ENCODE data around the gene BCORL1. TPM values are rescaled to one million over a fixed set of nuclear protein-coding genes. Genes with fewer than 3 reads are reported as not detected.

The BCORL1 gene
- total and polyA plus RNA-seq, 2 of the 8 experiments (the other 6 are each of a cell fraction or from before 2014, with no cell fraction given): 1.4 to 6.2 TPM

DNA sequence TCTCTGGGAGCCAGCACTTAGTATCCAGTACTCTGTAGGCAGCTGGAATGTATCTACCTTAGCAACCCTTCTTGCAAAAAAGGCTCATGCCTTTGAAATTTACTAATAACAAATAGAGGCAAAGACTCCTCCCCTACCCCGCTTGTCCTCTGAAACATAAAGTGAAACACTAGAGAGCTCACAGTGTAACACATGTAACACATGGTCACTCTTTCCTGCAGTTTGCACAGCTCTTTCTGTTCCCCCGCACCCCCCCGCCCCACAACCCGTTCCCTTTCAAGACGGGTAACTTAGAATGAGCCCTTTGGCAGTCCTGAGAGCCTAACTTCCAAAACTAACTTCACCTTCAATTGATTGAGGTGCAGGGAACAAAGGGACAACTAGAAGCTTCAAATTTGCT lies 6.0 kb upstream of the BCORL1 start:
- no peak overlapping the region for H4K5ac ChIP-seq (ENCODE audit: insufficient read length, low read depth, low read length)
- H2AK5ac ChIP-seq (ENCODE audit: low read depth, low read length): no peak overlapping the region
- H3K4ac ChIP-seq (replicated peaks; ENCODE audit: insufficient read length, low read depth, low read length): no peak overlapping the region
- H3K23ac ChIP-seq (ENCODE audit: insufficient read length): no peak overlapping the region
- no peak overlapping the region for H4K8ac ChIP-seq (ENCODE audit: extremely low read depth, insufficient read depth, low read length)
- no peak overlapping the region for H3K27ac ChIP-seq (ENCODE audit: low read depth, low read length)
- no peaks in the 10 kb centered on the region; the same call in 1 of the 2 replicates for H3K23me2 ChIP-seq (ENCODE audit: low read depth, low read length)
- H2BK120ac ChIP-seq (replicated peaks; ENCODE audit: low read depth, low read length): no peak overlapping the region
- 89% methylated on average over 1 of the region's 5 CpGs; no CpG with 5 or more reads in 1 of the 2 experiments for WGBS, 2 experiments (ENCODE audit: extremely low coverage in 1 of 2, insufficient coverage in 1 of 2, insufficient read length in 1 of 2, insufficient replicate concordance in 2 of 2, low coverage in 1 of 2, low lambda C conversion rate in 2 of 2, missing lambda C conversion rate in 1 of 2)
- no peak overlapping the region for H2BK20ac ChIP-seq (ENCODE audit: low read length)
- H3K9ac ChIP-seq (replicated peaks in 1 of 4; ENCODE audit: extremely low read depth in 1 of 4, low read depth in 3 of 4, low read length in 3 of 4): no peak overlapping the region
- H2BK15ac ChIP-seq (ENCODE audit: low read length): no peak overlapping the region
- no peak overlapping the region for H4K91ac ChIP-seq (replicated peaks; ENCODE audit: insufficient read length, low read length)
- H3K56ac ChIP-seq (replicated peaks; ENCODE audit: insufficient read length, low read depth, low read length): no peak overlapping the region
- no peak overlapping the region for H2AFZ ChIP-seq (ENCODE audit: low read length)
- no peaks in the 10 kb centered on the region for H3K36me3 ChIP-seq (ENCODE audit: control insufficient read depth in 2 of 4, insufficient read depth in 4 of 4, low read length in 3 of 4)
- peaks cover 4 to 33% (median 27%) of the 10 kb centered on the region in 4 experiments for H3K27me3 ChIP-seq (replicated peaks in 1 of 4; ENCODE audit: control insufficient read depth in 3 of 4, extremely low read depth in 1 of 4, insufficient read depth in 3 of 4, low read length in 3 of 4)
- H3K4me3 ChIP-seq (ENCODE audit: extremely low read depth in 1 of 4, insufficient read depth in 2 of 4, low read depth in 3 of 4, low read length in 4 of 4): no peak overlapping the region
- no peak overlapping the region for H2BK5ac ChIP-seq (ENCODE audit: low read depth, low read length)
- H3K79me2 ChIP-seq (ENCODE audit: control insufficient read depth in 1 of 2, insufficient read depth in 2 of 2, low read length in 2 of 2): no peaks in the 10 kb centered on the region
- POLR2A ChIA-PET (ENCODE audit: partially characterized antibody): interaction anchor here (1.4 to 1.6 kb wide), 2 partner anchors 19 to 46 kb away, joined by 4 read pairs; no protein-coding TSS in a partner anchor
- CTCF ChIA-PET (ENCODE audit: partially characterized antibody): interaction anchor here (1.1 to 1.3 kb wide), 2 partner anchors 12 to 51 kb away, joined by 3 read pairs; no protein-coding TSS in a partner anchor
- no peak overlapping the region for H3K14ac ChIP-seq (ENCODE audit: insufficient read length)
- peaks cover 0 to 5% (median 0%) of the 10 kb centered on the region in 4 experiments; a peak in 1 of 7 replicates for H3K4me1 ChIP-seq (replicated peaks in 1 of 4; ENCODE audit: control insufficient read depth in 3 of 4, insufficient read depth in 4 of 4, low read length in 3 of 4)
- no peak overlapping the region for H3K18ac ChIP-seq (ENCODE audit: extremely low read depth, low read length)
- H3K79me1 ChIP-seq (ENCODE audit: low read depth, low read length): no peaks in the 10 kb centered on the region
- FAIRE-seq: no peak
- H4K20me1 ChIP-seq (replicated peaks in 1 of 2; ENCODE audit: control insufficient read depth in 1 of 2, insufficient read depth in 2 of 2, low read length in 2 of 2): no peaks in the 10 kb centered on the region
- H2BK12ac ChIP-seq (ENCODE audit: low read depth, low read length): no peak overlapping the region
- H3K4me2 ChIP-seq (ENCODE audit: insufficient read depth in 1 of 2, low read depth in 2 of 2, low read length in 2 of 2): no peak overlapping the region
- no peak for DNase-seq (ENCODE audit: low read depth in 1 of 2, low spot score in 2 of 2)
- no peaks in the 10 kb centered on the region for H3K9me3 ChIP-seq (ENCODE audit: insufficient read depth in 2 of 2, low read depth in 1 of 2, low read length in 1 of 2)
- no peak for TF ChIP-seq SRF (IDR thresholded peaks at IDR 0.05; ENCODE audit: low read depth, low read length)
- no peak for TF ChIP-seq RAD21 (IDR thresholded peaks at IDR 0.05 in 1 of 2, conservative IDR thresholded peaks at IDR 0.05 in 1 of 2; ENCODE audit: low read depth in 2 of 2, low read length in 2 of 2)
- TF ChIP-seq, protein P1, sequence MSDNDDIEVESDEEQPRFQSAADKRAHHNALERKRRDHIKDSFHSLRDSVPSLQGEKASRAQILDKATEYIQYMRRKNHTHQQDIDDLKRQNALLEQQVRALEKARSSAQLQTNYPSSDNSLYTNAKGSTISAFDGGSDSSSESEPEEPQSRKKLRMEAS (IDR thresholded peaks at IDR 0.05): no peak
- TF ChIP-seq BRCA1 (IDR thresholded peaks at IDR 0.05; ENCODE audit: low read depth, low read length): no peak
- no peak for TF ChIP-seq EZH2 (IDR thresholded peaks at IDR 0.05; ENCODE audit: low read depth, low read length, severe bottlenecking)
- TF ChIP-seq JUN (IDR thresholded peaks at IDR 0.05; ENCODE audit: low read depth, low read length): no peak
- TF ChIP-seq KDM5A (IDR thresholded peaks at IDR 0.05; ENCODE audit: low read length): no peak
- TF ChIP-seq TCF12 (IDR thresholded peaks at IDR 0.05; ENCODE audit: low read depth, low read length): no peak
- no peak for TF ChIP-seq SAP30 (IDR thresholded peaks at IDR 0.05; ENCODE audit: insufficient read depth, insufficient replicate concordance, low read length)
- no peak for TF ChIP-seq SP4 (IDR thresholded peaks at IDR 0.05; ENCODE audit: low read length)
- no peak for TF ChIP-seq YY1 (IDR thresholded peaks at IDR 0.05; ENCODE audit: low read depth, low read length)
- no peak for TF ChIP-seq PHF8 (conservative IDR thresholded peaks at IDR 0.05; ENCODE audit: low read depth, low read length)
- TF ChIP-seq POU5F1 (IDR thresholded peaks at IDR 0.05; ENCODE audit: low read depth, low read length): no peak
